ENCODE results near the gene UBXN4. TPM values are rescaled to one million over a fixed set of nuclear protein-coding genes. Genes with fewer than 3 reads are reported as not detected.

Gene UBXN4
- total and polyA plus RNA-seq, 2 of the 13 experiments (the other 11 are each of a cell fraction or from before 2014, with no cell fraction given) = 74.2 to 104 TPM

DNA sequence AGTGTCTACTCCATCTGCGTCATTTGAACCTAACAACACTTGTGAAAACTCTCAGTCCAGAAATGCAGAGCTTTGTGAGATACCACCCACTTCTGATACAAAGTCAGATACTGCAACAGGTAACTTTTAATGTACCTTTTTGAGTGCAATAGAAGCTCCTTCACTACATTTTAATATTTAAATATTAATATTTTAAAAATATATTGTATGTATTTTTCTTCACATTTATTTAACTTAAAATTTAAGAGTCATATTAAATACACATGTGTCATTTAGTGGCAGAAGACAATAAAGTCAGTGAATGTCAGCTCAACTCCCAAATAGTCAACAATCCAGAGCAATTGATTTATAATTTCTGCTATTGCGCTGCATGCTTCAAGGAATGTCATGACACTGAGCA lies 13.9 kb downstream of the UBXN4 start:
- no peak overlapping the region for H3K9ac ChIP-seq (ENCODE audit: insufficient read depth, low read depth, low read length)
- no peak for FAIRE-seq
- peaks cover 16 to 72% of the 10 kb centered on the region in 2 experiments for H3K36me3 ChIP-seq (replicated peaks in 1 of 2; ENCODE audit: control insufficient read depth in 1 of 2, insufficient read depth in 2 of 2, low read length in 2 of 2)
- BruUV-seq (replicated peaks) = no TSS peak
- no peak overlapping the region for H3K4me3 ChIP-seq (replicated peaks in 1 of 3; ENCODE audit: insufficient read depth in 1 of 3, low read depth in 2 of 3, low read length in 3 of 3)
- no peak overlapping the region for H3K4me2 ChIP-seq (ENCODE audit: low read depth, low read length)
- 96% methylated on average over 2 of the region's 2 CpGs for WGBS (ENCODE audit: low lambda C conversion rate)
- in situ Hi-C loops (cut with HindIII; ENCODE audit: extremely low pct_ligation_motif_present, low pct_unique_long_range_greater_than_20kb) = no loop called here
- H4K20me1 ChIP-seq (ENCODE audit: insufficient read depth, low read length) = no peaks in the 10 kb centered on the region
- no peaks in the 10 kb centered on the region for H3K27me3 ChIP-seq (ENCODE audit: control insufficient read depth in 1 of 2, insufficient read depth in 2 of 2, low read length in 2 of 2)
- no peaks in the 10 kb centered on the region for H3K4me1 ChIP-seq (ENCODE audit: insufficient read depth, low read length)
- no peak for ATAC-seq
- ChIA-PET POLR2A (interaction anchor here (1.2 to 1.3 kb wide), 2 partner anchors 13 to 14 kb away, joined by 3 to 5 read pairs; partner anchors contain the start of gene UBXN4), CTCF (ENCODE audit: low intra/inter-chr PET ratio, low total read pairs) (no interaction called here)
- H3K79me2 ChIP-seq (ENCODE audit: insufficient read depth, low read length) = no peaks in the 10 kb centered on the region
- no peak overlapping the region for H3K27ac ChIP-seq (ENCODE audit: extremely low read length, insufficient read depth, low read length)
- intact Hi-C loops (cut with micrococcal nuclease; ENCODE audit: unreplicated experiment) = no loop called here
- H3K9me3 ChIP-seq (ENCODE audit: low read length) = peaks cover 10% of the 10 kb centered on the region; the same call in 1 of the 2 replicates
- no peak for DNase-seq (ENCODE audit: low spot score)
- H2AFZ ChIP-seq (ENCODE audit: low read length) = no peak overlapping the region
- TF ChIP-seq ZNF781 (CRISPR knock-in tag; IDR thresholded peaks at IDR 0.05; ENCODE audit: borderline replicate concordance, not compliant biosample characterization) (no peak), GLI4 (CRISPR knock-in tag; IDR thresholded peaks at IDR 0.05; ENCODE audit: borderline replicate concordance) (no peak), ZBTB7A (CRISPR knock-in tag; IDR thresholded peaks at IDR 0.05) (no peak), MED8 (CRISPR knock-in tag; IDR thresholded peaks at IDR 0.05; ENCODE audit: insufficient replicate concordance) (no peak), SIN3A (IDR thresholded peaks at IDR 0.05; ENCODE audit: borderline replicate concordance, low read depth, low read length) (no peak), PHF20 (CRISPR knock-in tag; IDR thresholded peaks at IDR 0.05) (no peak), ZNF737 (CRISPR knock-in tag; IDR thresholded peaks at IDR 0.05; ENCODE audit: borderline replicate concordance) (no peak), LCORL (IDR thresholded peaks at IDR 0.05) (no peak), LCORL (CRISPR knock-in tag; IDR thresholded peaks at IDR 0.05) (no peak), MEIS2 (CRISPR knock-in tag; IDR thresholded peaks at IDR 0.05) (no peak)
- TF ChIP-seq, protein P1, sequence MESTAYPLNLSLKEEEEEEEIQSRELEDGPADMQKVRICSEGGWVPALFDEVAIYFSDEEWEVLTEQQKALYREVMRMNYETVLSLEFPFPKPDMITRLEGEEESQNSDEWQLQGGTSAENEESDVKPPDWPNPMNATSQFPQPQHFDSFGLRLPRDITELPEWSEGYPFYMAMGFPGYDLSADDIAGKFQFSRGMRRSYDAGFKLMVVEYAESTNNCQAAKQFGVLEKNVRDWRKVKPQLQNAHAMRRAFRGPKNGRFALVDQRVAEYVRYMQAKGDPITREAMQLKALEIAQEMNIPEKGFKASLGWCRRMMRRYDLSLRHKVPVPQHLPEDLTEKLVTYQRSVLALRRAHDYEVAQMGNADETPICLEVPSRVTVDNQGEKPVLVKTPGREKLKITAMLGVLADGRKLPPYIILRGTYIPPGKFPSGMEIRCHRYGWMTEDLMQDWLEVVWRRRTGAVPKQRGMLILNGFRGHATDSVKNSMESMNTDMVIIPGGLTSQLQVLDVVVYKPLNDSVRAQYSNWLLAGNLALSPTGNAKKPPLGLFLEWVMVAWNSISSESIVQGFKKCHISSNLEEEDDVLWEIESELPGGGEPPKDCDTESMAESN (CRISPR knock-in tag; conservative IDR thresholded peaks at IDR 0.05) = no peak
- TF ChIP-seq, protein P2, sequence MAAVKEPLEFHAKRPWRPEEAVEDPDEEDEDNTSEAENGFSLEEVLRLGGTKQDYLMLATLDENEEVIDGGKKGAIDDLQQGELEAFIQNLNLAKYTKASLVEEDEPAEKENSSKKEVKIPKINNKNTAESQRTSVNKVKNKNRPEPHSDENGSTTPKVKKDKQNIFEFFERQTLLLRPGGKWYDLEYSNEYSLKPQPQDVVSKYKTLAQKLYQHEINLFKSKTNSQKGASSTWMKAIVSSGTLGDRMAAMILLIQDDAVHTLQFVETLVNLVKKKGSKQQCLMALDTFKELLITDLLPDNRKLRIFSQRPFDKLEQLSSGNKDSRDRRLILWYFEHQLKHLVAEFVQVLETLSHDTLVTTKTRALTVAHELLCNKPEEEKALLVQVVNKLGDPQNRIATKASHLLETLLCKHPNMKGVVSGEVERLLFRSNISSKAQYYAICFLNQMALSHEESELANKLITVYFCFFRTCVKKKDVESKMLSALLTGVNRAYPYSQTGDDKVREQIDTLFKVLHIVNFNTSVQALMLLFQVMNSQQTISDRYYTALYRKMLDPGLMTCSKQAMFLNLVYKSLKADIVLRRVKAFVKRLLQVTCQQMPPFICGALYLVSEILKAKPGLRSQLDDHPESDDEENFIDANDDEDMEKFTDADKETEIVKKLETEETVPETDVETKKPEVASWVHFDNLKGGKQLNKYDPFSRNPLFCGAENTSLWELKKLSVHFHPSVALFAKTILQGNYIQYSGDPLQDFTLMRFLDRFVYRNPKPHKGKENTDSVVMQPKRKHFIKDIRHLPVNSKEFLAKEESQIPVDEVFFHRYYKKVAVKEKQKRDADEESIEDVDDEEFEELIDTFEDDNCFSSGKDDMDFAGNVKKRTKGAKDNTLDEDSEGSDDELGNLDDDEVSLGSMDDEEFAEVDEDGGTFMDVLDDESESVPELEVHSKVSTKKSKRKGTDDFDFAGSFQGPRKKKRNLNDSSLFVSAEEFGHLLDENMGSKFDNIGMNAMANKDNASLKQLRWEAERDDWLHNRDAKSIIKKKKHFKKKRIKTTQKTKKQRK (IDR thresholded peaks at IDR 0.05; ENCODE audit: low read length) = no peak
- TF ChIP-seq, protein P3, sequence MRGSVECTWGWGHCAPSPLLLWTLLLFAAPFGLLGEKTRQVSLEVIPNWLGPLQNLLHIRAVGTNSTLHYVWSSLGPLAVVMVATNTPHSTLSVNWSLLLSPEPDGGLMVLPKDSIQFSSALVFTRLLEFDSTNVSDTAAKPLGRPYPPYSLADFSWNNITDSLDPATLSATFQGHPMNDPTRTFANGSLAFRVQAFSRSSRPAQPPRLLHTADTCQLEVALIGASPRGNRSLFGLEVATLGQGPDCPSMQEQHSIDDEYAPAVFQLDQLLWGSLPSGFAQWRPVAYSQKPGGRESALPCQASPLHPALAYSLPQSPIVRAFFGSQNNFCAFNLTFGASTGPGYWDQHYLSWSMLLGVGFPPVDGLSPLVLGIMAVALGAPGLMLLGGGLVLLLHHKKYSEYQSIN (CRISPR knock-in tag; IDR thresholded peaks at IDR 0.05; ENCODE audit: borderline replicate concordance) = no peak

Data from HepG2 (cell line).